ENCODE measurements around the gene NAALADL2. TPM values are rescaled to one million over a fixed set of nuclear protein-coding genes. Genes with fewer than 3 reads are reported as not detected.
"Not testable (repeated sequence)": the region's sequence is repeated elsewhere in the genome, so short reads cannot be mapped to it uniquely, and the experiment has no call there.

The NAALADL2 gene
- polyA plus RNA-seq, 2 of the 4 experiments (the other 2 are of a cell fraction) = 0.09 to 0.28 TPM

DNA sequence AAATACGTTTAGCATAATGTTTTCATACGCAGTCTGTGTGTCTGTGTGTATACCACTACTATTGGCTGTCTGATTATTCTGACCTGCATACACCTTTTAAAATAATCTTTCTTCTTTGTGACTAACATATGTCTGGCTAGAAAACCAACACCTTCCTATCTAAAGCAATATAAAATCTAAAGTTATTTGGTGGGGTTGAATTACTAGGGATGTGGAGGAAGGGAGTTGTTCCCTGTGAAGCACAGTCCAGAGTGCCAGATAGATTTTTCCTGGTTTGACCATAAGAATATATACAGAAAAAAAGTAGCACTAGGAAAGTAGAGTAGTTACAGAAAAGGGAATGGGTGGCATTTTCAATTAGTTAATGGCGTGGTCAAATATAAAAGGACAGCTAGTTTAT is 918.8 kb downstream of the NAALADL2 start:
- no peak overlapping the region for H3K27ac ChIP-seq
- no peaks in the 10 kb centered on the region for H3K9me3 ChIP-seq
- DNase-seq (ENCODE audit: low read depth in 1 of 2, low spot score in 1 of 2) = no peak
- no peaks in the 10 kb centered on the region for H3K4me1 ChIP-seq
- no peak for TF ChIP-seq NPAS2 (CRISPR knock-in tag; IDR thresholded peaks at IDR 0.05; ENCODE audit: borderline replicate concordance)
- no peak for TF ChIP-seq BHLHE40 (IDR thresholded peaks at IDR 0.05; ENCODE audit: low read depth, low read length)
- TF ChIP-seq ELK1 (IDR thresholded peaks at IDR 0.05; ENCODE audit: low read depth, low read length) = no peak
- no peak for TF ChIP-seq POLR2A (IDR thresholded peaks at IDR 0.05; ENCODE audit: low read length)
- TF ChIP-seq EHF (CRISPR knock-in tag; IDR thresholded peaks at IDR 0.05) = no peak
- no peak for TF ChIP-seq CTCF (IDR thresholded peaks at IDR 0.05)
- no peak for TF ChIP-seq NR3C1 (IDR thresholded peaks at IDR 0.05)
- TF ChIP-seq JUN (IDR thresholded peaks at IDR 0.05) = no peak
- TF ChIP-seq KDM5A (IDR thresholded peaks at IDR 0.05) = no peak
- no peak for TF ChIP-seq CHD4 (IDR thresholded peaks at IDR 0.05; ENCODE audit: borderline replicate concordance)
- WGBS (ENCODE audit: missing lambda C conversion rate) = 37% methylated on average over 3 of the region's 3 CpGs
- FAIRE-seq = no peak
- POLR2A ChIA-PET = no interaction called here
- no peak for ATAC-seq
- no peak overlapping the region for H3K4me2 ChIP-seq
- H3K4me3 ChIP-seq = no peak overlapping the region
- CTCF ChIA-PET = no interaction called here

DNA sequence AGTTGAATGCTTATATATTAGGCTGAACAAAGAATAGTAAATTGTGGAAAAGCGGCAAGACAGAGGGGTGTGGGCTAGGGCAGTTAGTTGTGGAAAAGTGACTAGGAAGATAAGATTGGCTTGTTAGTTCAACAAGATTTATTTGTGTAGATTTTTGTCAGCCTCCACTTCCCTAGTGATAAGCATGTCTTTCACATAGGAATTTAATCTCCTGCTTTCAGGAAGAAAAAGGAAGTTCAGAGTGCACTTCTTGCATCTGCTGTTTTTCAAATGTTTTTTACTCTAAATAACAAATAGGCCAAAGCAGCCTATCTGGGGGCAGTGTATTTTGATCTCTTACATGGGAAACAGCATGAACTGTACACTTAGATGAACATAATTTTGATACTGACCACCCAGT is 919.9 kb downstream of the NAALADL2 start:
- Histone ChIP-seq H3K27ac (no peak overlapping the region), H3K4me3 (no peak overlapping the region), H3K9me3 (no peaks in the 10 kb centered on the region), H3K4me1 (no peaks in the 10 kb centered on the region), H3K4me2 (no peak overlapping the region)
- no peak for TF ChIP-seq NPAS2 (CRISPR knock-in tag; IDR thresholded peaks at IDR 0.05; ENCODE audit: borderline replicate concordance)
- no peak for TF ChIP-seq HOXB13 (CRISPR knock-in tag; IDR thresholded peaks at IDR 0.05; ENCODE audit: low read depth)
- no peak for TF ChIP-seq CHD4 (IDR thresholded peaks at IDR 0.05; ENCODE audit: borderline replicate concordance)
- TF ChIP-seq, protein P1, sequence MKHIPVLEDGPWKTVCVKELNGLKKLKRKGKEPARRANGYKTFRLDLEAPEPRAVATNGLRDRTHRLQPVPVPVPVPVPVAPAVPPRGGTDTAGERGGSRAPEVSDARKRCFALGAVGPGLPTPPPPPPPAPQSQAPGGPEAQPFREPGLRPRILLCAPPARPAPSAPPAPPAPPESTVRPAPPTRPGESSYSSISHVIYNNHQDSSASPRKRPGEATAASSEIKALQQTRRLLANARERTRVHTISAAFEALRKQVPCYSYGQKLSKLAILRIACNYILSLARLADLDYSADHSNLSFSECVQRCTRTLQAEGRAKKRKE (CRISPR knock-in tag; IDR thresholded peaks at IDR 0.05; ENCODE audit: low read depth) = no peak
- no peak for TF ChIP-seq FOSL2 (IDR thresholded peaks at IDR 0.05)
- TF ChIP-seq FOSL2 (CRISPR knock-in tag; IDR thresholded peaks at IDR 0.05) = no peak
- no peak for TF ChIP-seq PHF8 (IDR thresholded peaks at IDR 0.05; ENCODE audit: borderline replicate concordance, low read depth)
- TF ChIP-seq POLR2A (IDR thresholded peaks at IDR 0.05; ENCODE audit: low read length) = no peak
- TF ChIP-seq GATA3 (IDR thresholded peaks at IDR 0.05; ENCODE audit: borderline replicate concordance) = no peak
- no peak for TF ChIP-seq FOSB (CRISPR knock-in tag; IDR thresholded peaks at IDR 0.05)
- no peak for TF ChIP-seq ZNF302 (CRISPR knock-in tag; IDR thresholded peaks at IDR 0.05)
- no peak for TF ChIP-seq ZC3H11A (IDR thresholded peaks at IDR 0.05)
- TF ChIP-seq, protein P2, sequence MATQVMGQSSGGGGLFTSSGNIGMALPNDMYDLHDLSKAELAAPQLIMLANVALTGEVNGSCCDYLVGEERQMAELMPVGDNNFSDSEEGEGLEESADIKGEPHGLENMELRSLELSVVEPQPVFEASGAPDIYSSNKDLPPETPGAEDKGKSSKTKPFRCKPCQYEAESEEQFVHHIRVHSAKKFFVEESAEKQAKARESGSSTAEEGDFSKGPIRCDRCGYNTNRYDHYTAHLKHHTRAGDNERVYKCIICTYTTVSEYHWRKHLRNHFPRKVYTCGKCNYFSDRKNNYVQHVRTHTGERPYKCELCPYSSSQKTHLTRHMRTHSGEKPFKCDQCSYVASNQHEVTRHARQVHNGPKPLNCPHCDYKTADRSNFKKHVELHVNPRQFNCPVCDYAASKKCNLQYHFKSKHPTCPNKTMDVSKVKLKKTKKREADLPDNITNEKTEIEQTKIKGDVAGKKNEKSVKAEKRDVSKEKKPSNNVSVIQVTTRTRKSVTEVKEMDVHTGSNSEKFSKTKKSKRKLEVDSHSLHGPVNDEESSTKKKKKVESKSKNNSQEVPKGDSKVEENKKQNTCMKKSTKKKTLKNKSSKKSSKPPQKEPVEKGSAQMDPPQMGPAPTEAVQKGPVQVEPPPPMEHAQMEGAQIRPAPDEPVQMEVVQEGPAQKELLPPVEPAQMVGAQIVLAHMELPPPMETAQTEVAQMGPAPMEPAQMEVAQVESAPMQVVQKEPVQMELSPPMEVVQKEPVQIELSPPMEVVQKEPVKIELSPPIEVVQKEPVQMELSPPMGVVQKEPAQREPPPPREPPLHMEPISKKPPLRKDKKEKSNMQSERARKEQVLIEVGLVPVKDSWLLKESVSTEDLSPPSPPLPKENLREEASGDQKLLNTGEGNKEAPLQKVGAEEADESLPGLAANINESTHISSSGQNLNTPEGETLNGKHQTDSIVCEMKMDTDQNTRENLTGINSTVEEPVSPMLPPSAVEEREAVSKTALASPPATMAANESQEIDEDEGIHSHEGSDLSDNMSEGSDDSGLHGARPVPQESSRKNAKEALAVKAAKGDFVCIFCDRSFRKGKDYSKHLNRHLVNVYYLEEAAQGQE (IDR thresholded peaks at IDR 0.05) = no peak
- TF ChIP-seq JUN (IDR thresholded peaks at IDR 0.05) = no peak
- no peak for TF ChIP-seq CBX8 (IDR thresholded peaks at IDR 0.05)
- no peak for TF ChIP-seq TP53 (CRISPR knock-in tag; IDR thresholded peaks at IDR 0.05)
- no peak for TF ChIP-seq ZFP36 (IDR thresholded peaks at IDR 0.05; ENCODE audit: borderline replicate concordance, partially characterized antibody)
- no peak for TF ChIP-seq BCL3 (IDR thresholded peaks at IDR 0.05)
- TF ChIP-seq RAD21 (conservative IDR thresholded peaks at IDR 0.05 in 1 of 2, IDR thresholded peaks at IDR 0.05 in 1 of 2) = no peak
- FAIRE-seq (no peak), ATAC-seq (no peak), DNase-seq (ENCODE audit: low read depth in 1 of 2, low spot score in 1 of 2) (no peak)
- ChIA-PET CTCF (no interaction called here), POLR2A (no interaction called here)
- 85% methylated on average over 1 of the region's 1 CpG for WGBS (ENCODE audit: missing lambda C conversion rate)

- H3K4me3 ChIP-seq; ATAC-seq; H3K4me1 ChIP-seq; H3K9me3 ChIP-seq; FAIRE-seq; CTCF ChIA-PET; H3K4me2 ChIP-seq; H3K27ac ChIP-seq; DNase-seq (ENCODE audit: low read depth in 1 of 2, low spot score in 1 of 2); POLR2A ChIA-PET: not testable (repeated sequence)
- no CpG with 5 or more reads among the region's 16 CpGs for WGBS (ENCODE audit: missing lambda C conversion rate)
Measured at GRCh38 chr3:175787109-175787508, 928.0 kb downstream of the NAALADL2 start.

Measured in A549 (cell line).